GM13976 (cell line): ENCODE measurements around the gene TPGS2.
"Not testable (repeated sequence)": the region's sequence is repeated elsewhere in the genome, so short reads cannot be mapped to it uniquely, and the experiment has no call there.

Source experiments
- DNase-seq: peaks from one replicate; pipeline ENCODE4 v3.0.0; 2012; ENCODE audit warnings: low spot score
- in situ Hi-C: fragments of 300-500 bp; cut with MboI; formaldehyde crosslinking; loops from one replicate; pipeline ENCODE4 v1.12.0; 2022; ENCODE audit warnings: low sequenced_read_pairs, mixed read lengths, inconsistent platforms; ENCODE audit not compliant: unreplicated experiment
- TF ChIP-seq, protein P1 (sequence below): IDR thresholded peaks from 2 replicates; pipeline ENCODE4 v1.5.1; 2012; ENCODE audit warnings: borderline replicate concordance, mild to moderate bottlenecking; ENCODE audit not compliant: insufficient read depth; ENCODE audit errors: extremely low read depth, missing control alignments, control extremely low read depth

TPGS2 gene

DNA sequence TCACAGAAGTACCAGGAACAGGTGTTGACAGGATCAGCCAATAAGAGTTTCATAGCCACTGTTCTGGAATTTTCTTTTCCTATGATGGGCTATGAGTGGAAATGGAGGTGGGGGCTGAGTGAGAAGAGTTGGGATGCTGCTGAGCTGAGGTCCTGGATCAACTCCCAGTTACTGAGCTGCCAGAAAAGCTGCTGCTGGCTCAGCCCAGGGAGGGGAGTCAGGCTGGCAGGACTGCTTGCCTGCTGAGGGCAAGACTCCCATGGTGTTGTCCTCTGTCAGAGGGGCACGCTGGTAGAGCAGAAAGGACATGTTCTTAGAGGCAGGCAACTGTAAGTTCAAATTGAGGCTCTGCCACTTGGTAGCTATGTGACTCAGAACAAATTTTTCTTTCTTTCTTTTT, 11.8 kb downstream of the TPGS2 start:
- TF ChIP-seq, protein P1, sequence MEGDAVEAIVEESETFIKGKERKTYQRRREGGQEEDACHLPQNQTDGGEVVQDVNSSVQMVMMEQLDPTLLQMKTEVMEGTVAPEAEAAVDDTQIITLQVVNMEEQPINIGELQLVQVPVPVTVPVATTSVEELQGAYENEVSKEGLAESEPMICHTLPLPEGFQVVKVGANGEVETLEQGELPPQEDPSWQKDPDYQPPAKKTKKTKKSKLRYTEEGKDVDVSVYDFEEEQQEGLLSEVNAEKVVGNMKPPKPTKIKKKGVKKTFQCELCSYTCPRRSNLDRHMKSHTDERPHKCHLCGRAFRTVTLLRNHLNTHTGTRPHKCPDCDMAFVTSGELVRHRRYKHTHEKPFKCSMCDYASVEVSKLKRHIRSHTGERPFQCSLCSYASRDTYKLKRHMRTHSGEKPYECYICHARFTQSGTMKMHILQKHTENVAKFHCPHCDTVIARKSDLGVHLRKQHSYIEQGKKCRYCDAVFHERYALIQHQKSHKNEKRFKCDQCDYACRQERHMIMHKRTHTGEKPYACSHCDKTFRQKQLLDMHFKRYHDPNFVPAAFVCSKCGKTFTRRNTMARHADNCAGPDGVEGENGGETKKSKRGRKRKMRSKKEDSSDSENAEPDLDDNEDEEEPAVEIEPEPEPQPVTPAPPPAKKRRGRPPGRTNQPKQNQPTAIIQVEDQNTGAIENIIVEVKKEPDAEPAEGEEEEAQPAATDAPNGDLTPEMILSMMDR = no peak
- DNase-seq = no peak
- in situ Hi-C loops = loop anchor here (25.0 kb wide), 1 partner anchor 730 kb away; no protein-coding TSS in a partner anchor

DNA sequence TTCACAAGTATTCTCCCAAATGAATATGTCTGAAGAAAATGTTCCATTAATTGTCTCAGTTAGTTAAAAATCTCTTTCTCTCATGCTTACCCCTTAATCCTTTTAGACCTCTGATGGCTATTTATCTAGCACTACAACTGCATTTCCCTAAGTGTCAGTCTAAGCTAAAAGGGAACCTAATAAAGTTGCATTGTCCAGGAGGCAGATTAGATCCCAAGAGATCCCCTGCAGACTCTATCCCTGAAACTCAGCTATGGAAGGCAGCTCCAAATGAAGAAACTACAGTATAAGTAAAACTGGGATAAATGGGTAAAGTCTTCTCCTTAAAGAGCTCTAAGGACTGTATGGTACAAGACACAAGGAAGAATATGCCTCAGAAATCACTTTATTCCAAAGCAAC, 12.7 kb downstream of the TPGS2 start:
- not testable (repeated sequence) for DNase-seq
- in situ Hi-C loops = loop anchor here (25.0 kb wide), 1 partner anchor 729 kb away; no protein-coding TSS in a partner anchor

DNA sequence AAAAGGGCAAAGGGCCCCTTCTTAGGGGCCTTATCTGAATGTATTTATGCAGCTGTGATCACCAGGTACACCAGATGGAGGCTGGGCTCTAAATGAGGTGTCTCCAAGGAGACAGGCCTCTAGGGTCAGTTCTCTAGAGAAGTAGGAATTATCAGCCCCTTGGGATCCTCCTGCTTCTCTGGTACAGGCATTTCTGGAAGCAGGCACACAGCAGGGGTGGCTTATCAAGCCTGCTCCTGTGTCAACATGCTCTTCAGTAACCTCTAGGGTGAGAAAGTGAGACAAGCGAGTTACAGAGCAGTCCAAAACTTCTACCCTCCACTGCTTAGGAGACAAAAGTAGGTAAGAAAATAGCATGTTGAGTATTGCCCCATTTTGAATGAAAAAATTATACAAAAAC, 13.8 kb downstream of the TPGS2 start:
- no peak for DNase-seq
- TF ChIP-seq, protein P1 = no peak
- in situ Hi-C loops = loop anchor here (25.0 kb wide), 1 partner anchor 728 kb away; no protein-coding TSS in a partner anchor

DNA sequence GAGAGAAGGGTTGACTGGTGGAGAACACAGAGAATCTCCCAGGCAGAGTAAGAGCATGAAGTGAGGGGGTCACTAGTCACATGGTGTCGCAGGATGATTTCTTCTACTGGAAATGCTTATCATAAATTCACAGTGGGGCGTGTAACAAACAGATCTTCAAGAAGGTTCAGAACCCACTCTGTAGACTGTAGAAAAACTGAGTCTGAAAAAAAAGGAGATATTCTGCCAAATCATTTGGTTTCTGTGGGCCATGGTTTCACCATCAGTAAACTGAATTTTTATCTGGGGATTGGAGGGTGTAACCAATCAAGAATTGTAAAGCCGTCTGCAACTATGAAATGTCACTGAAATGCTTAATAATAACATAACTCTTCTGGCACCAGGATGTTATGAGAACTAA, 15.0 kb downstream of the TPGS2 start:
- TF ChIP-seq, protein P1 = no peak
- in situ Hi-C loops = loop anchor here (25.0 kb wide), 1 partner anchor 727 kb away; no protein-coding TSS in a partner anchor
- DNase-seq = no peak

DNA sequence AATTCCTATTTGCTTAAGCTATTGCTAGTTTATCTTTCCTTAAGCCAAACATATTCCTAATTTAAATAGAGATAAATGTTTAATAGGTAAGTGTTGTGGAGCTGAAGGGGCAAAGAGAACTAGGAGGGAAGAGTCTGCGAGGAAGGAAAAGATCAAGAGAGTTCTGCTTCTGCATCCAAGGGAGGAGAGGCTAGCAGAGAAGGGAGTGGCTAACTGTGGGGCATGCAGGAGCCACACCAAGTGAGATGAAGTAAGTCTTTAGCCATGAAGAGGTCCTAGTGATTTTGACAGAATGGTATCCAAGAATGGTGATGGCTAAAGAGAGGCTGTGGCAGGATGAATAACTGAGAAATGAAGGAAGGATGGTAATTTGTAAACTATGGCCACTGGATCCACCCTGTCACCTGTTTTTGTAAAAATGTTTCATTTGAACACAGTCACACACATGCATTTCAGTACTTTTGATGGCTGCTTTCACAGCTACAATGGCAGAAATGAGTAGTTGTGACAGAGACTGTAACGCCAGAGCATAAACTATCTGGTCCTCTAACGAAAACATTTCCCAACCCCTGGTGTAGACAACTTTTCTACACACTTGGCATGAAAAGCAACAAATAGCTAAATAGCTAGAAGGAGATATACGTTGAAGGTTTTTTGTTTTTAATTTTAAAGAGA, 15.6 kb downstream of the TPGS2 start:
- in situ Hi-C loops = loop anchor here (25.0 kb wide), 1 partner anchor 726 kb away; no protein-coding TSS in a partner anchor
- TF ChIP-seq, protein P1 = no peak

DNA sequence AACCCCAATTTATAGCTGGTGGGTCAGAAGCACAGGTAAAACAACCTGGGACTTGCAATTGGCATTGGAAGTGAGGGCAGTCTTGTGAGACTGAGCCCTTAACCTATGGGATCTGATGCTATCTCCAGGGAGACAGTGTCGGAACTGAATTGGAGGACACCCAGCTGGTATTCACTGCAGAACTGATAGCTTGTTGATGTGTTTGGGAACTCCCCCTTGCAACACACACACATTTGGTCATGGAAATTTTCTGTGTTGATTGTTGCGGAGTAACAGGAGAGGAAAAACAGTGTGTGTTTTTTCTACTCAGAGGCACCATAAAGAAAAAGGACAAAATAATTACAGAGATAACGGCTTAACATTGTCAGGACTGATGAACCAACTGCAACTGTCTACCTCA, 16.1 kb downstream of the TPGS2 start:
- DNase-seq = no peak
- in situ Hi-C loops = loop anchor here (25.0 kb wide), 1 partner anchor 725 kb away; no protein-coding TSS in a partner anchor
- TF ChIP-seq, protein P1 = no peak

More for the DNA sequence above, 15.6 kb downstream of the TPGS2 start:
- DNase-seq = no peak

DNA sequence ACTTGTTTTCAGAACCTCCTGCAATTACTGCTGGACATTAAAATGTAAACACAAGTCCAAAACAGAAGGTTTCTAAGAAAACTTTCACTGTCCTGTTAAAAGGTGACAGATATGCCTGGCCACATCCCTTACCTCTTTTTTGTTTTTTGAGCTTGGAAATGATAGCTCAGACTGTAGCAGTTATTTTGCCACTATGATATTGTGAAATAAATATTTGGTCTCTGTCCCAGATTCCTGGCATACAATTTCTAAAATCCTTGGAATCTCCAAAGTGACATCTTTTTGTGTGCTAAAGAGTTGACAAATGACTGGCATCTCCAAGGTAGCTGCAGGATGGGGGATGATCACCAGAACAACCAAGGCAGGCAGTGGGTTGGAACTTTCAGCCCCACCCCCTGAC, 16.8 kb downstream of the TPGS2 start:
- in situ Hi-C loops = loop anchor here (25.0 kb wide), 1 partner anchor 725 kb away; no protein-coding TSS in a partner anchor
- DNase-seq = no peak
- TF ChIP-seq, protein P1 = no peak
